GM19035 (cell line): ENCODE results near the gene APOL6.

Experiments
- ATAC-seq: cut with Tn5 transposase; IDR thresholded peaks from one replicate; pipeline ENCODE4 v1.9.1; 2021; ENCODE audit not compliant: unreplicated experiment

Gene APOL6, protein sequence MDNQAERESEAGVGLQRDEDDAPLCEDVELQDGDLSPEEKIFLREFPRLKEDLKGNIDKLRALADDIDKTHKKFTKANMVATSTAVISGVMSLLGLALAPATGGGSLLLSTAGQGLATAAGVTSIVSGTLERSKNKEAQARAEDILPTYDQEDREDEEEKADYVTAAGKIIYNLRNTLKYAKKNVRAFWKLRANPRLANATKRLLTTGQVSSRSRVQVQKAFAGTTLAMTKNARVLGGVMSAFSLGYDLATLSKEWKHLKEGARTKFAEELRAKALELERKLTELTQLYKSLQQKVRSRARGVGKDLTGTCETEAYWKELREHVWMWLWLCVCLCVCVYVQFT

DNA sequence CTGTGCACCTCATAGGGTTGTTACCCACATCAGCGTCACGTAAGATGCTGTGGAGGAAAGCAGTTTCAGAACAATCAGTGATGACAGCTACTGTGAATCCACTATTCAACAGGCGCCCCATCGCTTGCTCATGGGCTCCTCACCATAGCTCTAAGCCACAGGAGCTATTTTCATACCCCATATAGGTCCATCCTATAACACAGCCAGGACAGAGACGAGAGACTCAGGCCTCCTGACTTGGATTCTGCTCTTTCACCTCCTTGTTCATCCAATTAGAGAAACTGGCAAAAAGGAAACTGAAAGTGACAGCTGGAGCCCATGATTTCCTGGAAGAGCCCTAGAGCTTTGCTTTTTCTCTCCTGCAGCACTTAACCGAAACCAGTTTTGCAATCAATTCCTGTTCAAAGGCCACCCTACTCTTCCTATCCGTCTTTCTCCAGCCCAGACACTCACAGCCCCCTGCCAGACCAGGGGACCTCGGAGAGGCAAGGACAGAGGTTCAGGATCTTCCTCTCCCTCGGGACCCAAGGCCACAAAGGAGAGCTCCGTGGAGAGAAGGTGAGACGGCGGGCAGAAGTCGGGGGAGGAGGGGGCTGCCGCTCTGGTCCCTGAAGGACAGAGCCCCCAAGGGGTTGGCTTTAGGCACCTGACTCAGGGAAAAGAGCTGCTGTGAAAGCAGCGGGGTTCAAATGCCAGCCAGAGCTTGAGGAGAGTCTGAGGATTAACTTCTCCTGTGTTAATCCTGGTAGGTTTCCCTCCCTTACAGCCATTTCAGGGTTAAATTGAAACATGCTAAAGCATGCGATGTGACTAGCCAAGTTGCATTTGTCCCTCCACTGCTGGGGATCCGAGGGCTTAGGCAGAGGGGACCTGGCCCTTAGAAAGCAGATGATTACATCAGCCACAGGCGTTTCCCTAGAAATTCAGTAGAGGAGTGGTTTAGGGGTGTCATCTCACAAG, at the start of gene APOL6:
TSS of gene APOL6 (plus strand) at position 381 of the 960 bp plus-strand sequence. CDS start 7,980 bp downstream, outside the sequence.
- ATAC-seq: peak; percentile 61

DNA sequence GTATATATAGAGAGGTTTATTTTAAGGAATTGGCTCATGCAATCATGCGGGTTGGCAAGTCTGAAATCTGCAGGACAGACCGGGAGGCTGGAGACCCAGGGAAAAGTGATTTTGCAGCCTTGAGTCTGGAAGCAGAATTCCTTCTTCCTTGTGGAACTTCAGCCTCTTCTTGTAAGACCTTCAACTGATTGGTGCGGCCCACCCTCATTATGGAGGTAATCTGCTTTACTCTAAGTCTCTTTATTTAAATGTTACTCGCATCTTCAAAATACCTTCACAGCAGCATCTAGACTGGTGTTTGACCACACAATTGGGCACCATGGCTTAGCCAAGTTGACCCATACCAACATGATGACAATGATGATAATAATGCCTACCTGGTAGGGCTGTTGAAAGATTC, 48.9 kb upstream of the APOL6 start:
- ATAC-seq: no peak

DNA sequence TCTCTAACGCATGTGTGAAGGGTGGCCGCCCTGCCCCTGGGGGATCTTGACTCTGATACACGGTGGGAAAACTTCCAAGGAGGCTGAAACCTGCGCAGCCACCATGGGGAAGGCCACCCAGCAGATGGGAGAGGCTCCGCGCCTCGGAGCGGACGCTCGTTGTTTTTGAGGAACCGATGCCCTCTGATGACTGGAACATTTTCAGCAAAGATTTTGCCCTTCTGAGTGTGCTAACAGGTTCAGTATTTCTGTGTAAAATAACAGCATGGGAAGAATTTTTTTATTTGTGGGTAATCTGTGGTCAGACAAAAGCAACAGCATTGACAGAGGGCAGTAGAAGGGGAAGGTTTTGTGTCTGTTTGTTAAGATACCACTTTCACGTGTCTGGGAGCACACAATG, 47.8 kb upstream of the APOL6 start:
- no peak for ATAC-seq

DNA sequence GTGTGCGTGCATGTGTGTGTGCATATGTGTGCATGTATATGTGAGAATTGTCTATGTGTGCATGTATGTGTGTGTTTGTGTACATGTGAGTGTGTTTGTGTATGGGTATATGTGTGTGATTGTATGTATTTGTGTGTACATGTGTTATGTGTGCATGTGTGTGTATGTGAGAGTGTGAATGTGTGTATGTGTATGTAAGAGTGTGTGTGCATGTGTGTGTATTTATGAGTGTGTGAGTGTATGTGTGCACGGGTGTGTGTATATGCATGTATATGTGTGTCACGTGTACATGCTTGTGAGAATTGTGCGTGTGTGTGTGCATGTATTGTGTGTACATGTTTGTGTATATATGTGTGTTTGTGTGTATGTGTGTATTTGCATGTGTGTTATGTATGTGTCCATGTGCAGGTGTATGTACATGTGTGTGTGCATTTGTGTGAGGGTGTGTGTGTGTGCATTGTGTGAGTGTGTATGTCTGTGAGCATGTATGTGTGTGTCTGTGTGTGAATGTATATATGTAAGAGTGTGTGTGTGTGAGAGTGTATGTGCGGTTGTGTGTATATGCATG, 47.1 kb upstream of the APOL6 start:
- no peak for ATAC-seq

DNA sequence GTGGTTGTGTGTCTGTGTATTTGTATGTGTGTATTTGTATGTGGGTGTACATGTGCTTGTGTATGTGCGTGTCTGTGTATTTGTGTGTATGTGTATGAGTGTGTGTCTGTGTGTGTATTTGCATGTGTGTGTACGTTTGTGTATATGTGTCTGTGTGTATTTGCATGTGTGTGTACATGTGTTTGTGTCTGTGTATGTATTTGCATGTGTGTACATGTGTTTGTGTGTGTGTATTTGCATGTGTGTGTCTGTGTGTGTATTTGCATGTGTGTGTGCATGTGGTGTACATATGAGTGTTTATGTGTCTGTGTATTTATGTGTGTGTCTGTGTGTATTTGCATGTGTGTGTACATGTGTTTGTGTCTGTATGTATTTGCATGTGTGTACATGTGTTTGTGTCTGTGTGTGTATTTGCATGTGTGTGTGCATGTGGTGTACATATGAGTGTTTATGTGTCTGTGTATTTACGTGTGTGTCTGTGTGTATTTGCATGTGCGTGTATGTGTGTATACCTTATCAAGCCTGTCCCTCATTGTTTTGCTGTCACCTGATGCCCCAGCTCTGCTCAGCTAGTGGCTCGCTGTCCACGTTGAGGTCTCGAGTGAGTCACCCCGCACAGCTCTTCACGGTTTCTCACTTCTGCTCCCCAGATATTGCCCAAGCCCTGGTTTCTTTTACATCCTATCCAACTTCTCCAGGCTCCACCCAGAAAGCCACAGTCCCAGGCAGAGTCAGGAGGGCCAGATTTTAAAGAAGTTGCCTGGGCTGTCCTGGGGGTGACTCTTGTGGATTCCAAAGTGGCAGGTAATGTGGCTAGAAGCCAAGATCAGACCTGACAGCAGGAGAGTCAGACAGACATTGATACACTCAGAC, 46.3 kb upstream of the APOL6 start:
- no peak for ATAC-seq

DNA sequence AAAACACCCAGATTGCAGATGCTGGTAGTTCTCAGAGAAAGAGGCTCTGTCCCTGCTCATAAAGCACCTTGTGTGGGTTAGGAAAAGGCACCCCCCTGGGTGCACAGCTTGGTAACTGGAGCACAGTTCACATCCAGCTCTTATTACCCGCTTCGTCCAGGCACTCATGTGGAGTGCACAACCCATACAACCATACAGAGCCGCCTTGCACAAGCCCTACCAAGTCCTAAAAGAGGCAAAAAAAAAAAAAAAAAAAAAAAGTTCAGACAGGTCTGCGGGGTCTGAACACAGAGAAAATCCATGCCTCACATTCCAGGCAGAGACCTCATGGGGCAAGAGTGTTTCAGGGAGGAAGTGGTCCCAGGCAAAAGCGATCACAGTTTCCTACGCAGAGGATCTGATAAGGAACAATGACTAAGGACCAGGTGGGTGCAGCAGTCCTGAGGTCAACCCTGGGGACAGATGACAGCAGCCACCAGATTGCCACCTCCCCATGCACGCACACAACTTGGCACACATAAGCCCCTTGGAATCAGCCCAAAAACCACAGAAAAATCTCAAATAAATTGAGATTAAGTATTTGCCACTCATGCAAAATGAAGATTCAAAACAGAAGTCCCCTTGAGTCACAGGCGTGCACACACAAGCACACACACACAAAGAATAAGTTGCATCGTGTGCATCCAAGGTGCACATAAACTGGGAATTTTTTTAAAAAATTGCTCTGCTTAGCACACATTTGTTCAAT, 43.5 kb upstream of the APOL6 start:
- ATAC-seq: no peak

DNA sequence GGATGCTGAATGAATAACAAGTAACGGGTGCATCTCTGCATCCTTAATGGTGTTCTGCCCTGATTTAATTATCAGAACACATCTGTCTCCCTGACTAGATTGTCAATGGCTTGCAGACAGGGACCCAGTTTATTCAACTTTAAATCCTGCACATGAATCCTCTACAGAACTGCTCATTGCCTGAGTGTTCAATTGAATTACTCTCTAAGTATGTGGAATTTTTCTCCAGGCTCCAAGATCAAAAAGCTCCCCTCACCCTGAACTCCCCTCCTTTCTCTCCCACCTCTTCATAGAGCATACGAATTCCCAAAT, 42.9 kb upstream of the APOL6 start:
- no peak for ATAC-seq

DNA sequence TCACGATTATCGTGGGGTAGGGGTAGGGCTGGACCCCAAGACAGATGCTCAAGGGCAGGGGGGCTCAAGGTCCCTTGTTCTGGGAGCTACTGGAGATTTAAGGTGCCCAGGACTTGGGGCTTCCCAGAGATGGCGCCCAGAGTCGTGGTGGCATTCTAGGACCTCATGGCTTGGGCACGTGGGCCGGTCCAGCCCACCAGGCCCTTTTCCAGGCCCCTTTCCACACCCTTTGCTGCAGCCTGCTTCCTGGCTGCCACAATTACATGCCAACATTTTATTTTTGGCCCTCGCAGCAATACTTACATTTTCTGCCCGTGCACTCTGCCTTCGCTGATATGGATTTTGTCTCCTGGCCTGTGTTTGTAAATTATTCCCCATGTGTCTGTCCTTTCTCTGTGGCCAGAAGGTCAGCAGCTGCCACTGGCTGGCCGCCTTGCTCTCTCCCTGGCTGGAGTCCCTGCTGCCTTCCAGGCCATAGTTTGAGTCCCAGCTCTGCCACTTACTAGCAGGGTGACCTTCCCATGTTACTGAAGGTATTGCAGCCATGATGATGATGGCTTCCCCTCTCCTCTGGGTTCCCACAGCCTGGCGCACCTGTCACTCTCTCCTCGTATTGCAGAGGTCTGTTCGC, 42.3 kb upstream of the APOL6 start:
- ATAC-seq: no peak

DNA sequence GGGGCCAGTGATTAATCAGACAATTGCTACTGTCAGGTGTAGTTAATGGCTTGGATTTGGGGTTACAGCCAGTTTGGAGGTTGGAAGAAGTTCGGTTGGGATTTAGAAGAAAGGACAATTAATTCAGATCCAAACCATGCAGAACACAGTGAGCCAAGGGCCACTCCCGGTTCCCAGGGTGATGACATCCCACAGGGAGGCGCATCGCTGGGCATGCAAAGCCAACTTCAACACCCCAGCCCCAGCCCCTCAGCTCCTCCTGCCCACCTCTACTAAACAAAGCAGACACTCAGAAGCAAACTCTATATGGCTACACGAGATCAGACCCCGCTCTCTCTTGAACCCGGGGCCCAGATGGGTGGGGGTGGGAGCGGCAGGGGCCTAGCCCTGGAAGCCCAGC, 41.3 kb upstream of the APOL6 start:
- no peak for ATAC-seq

DNA sequence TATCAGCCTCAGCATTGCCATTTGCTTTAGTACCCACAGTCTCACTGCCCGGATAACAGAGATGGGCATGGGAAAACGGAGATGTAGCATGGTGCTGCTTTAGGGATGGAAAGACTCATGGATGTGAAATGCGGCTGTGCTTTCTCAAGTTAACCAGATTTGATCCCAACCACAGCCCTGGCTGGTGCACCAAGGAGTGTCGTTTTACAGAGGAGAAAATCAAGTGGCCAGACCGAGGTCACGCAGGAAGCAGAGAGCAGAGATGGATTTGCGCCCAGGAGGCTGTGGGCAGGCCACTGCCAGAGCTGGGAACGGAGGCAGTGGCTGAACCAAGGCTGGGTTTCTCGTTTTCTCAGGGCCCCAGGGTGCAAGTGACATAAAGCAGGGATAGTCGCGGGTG, 40.2 kb upstream of the APOL6 start:
- ATAC-seq: no peak

DNA sequence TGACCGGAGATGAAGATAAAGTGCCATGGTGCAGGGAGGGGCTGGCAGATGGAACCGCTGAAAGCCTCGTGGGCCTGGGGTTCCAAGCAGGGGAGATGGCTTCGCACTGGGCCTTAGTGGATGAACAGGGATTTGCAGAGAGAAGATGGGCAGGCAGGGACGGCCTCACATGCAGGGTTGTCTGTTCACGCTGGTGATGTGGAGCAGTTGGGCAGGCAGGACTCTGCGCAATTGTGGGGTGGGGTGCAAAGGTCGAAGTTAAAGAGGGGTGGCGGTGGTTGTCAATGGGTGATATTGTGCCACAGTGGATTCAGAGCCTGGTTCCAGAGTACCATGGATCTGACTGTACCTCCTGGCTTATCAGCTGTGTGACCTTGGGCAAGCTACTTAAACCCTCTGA, 39.0 kb upstream of the APOL6 start:
- no peak for ATAC-seq

DNA sequence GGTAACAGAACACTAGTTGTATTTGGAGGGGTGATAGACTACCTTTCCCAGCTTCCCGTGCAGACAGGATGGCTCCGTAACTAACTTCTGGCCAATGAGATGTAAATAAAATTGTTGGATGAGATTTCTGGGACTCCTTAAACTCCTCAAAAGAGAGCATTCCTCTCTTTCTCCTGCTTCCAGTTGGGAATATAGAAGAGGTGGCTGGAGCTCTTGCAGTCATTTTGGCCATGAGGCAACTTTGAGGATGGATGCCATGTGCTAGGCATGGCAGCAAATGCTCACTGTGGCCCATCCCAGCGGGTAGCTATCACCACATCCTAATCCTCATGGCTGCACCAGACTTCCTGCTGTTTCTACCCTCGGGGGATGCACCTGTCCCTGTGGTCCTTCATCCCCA, 38.5 kb upstream of the APOL6 start:
- ATAC-seq: no peak

DNA sequence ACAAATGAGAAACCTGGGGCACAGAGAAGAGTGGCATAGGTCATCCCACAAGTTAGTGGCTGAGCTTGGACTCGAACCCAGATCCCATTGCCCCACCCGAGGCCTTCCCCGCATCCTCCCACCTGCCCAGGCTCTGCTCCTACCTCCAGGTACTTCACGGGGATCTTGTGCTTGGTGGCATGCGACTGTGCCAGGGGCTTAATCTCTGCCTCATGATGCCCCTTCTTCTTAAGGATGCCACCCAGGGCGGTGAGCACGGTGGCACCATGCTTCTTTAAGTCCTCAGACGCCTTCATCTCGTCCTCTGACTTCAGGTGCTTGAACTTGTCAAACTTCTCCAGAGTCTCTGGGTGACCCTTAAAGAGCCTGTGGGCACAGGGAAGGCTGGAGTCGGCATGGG, 37.5 kb upstream of the APOL6 start:
- no peak for ATAC-seq

DNA sequence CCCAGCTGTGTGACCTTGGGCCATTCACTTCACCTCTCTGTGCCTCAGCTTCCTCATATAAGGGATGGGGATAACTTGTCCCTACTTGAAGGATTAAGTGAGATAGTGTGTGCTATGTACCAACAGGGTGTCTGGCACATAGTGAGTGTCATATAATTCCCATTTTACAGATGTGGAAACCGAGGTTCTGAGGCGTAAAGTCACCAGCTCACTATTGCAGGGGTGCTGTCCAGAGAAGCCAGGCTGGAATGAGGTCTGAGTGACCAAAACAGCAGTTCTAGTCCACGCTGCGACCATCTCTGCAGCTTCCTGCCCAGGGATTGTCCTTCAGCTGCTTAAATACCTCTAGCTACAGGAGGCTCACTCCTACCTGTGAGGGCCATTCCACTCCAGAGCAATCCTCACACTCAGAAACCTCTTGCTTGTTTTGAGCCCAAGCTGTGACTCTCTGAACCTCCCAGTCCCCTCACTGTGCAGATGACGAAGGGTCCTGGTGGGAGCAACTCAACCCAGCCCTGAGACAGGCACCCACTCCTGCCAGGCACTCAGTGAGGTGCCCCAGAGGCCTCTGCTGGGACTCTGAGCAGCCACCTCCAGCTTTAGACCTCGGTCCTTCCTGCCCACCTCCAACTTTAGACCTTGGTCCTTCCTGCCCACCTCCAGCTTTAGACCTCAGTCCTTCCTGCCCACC, 36.9 kb upstream of the APOL6 start:
- no peak for ATAC-seq

DNA sequence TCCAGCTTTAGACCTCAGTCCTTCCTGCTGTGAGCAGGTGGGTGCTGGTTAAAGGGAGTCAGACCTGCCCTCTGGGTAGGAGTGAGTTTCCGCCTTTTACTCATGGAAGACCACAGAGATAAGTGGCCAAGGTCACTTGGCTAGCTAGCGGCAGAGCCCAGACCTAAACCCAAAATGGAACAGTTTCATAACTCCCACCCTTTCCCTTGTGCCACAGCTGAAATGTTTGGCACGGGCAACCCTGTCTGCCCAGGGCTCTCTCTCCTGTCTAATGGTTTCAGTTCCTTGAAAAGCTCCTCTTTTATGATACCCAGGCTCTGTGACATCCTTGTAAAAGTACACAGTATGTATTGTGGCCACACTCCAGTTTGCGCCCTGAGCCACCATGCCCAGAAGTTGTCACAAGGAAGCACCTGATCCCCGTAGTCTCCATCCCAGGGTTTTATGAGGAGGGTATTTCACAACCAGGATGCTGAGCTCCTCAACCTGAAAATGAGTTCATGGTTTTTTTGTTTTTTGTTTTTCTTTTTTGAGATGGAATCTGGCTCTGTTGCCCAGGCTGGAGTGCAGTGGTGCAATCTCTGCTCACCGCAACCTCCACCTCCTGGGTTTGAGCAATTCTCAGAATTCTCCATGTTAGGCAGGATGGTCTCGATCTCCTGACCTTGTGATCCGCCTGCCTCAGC, 36.2 kb upstream of the APOL6 start:
- ATAC-seq: no peak

DNA sequence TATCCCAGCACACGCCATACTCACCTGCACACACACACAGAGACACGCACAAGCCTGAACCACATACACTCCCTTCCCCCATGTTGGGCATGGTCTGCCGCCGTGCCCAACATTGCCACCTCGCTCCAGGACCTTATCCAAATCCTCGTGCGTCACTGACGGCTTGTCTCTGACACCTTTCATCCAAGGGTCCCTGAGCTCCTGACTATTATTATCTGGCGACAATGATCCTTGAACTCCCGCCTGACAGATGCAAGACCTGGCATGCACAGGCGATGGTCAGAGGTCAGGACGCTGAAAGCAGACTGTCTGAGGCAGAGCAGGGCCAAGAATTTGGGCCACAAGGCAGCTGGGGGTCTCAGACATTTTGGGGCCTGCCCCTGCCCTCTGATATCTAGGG, 35.3 kb upstream of the APOL6 start:
- no peak for ATAC-seq

DNA sequence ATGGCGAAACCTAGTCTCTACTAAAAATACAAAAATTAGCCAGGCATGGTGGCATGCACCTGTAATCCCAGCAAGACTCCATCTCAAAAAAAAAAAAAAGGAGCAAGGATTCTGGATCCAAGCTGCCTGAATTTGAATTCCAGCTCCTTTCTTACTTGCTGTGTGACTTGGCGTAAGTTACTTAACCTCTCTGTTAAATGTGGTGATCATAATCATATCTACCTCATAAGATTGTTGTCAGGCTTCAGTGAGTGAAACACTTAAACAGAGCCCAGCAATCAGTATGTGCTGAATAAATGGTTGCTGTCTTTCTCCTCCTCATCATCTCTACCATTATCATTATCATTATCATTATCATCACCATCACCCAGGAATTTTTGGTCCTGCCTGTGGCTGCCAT, 33.8 kb upstream of the APOL6 start:
- no peak for ATAC-seq

DNA sequence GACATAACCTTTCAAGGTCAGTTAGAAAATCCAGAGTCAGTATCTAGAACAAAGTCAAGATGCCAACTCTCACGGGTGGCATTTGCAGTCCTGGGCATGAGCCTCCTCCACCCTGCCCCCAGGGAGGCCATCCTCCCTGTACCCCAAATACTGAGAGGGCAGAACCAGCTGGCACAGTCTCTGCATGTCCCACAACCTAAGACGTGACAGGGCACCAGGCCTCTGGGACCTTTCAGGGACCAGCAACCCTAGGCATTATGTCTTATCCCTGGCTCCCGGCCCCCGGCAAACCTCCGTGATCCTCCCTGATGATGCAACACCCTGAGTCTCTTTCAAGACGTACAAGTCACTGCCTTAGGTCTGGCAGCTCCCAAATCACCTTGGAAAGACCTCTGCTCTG, 33.1 kb upstream of the APOL6 start:
- ATAC-seq: no peak

DNA sequence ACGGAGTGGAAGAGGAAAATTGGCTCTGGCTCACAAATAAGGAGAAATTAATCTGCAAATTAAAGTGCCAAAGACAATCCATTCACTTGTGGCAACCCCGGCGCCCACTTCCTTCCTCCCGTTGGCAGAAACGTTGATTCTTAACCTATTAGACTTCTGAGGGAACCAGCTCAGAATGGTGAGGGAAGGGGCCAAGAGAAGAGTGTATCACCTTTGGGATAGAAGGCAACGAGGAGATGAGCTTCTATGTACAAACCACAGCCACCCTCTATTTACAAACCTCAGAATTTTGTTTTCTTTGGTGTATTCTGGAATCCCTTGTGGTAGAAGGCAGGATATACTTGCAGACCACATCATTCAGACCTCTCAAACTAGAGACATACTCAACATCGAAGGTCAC, 32.2 kb upstream of the APOL6 start:
- ATAC-seq: no peak
